ENCODE results near the gene SOX18.

SOX18 gene

GRCh38 chr20:64036346-64037198 is 12.9 kb downstream of the SOX18 start:
- DNase-seq, result no peak

- no peak for DNase-seq
These were observed 13.5 kb downstream of the SOX18 start, which contains the start of gene C20orf204 for GRCh38 chr20:64035933-64036345. C20orf204 (plus strand) TSS chr20:64036182; CDS start chr20:64036324, 142 bp downstream.

DNA sequence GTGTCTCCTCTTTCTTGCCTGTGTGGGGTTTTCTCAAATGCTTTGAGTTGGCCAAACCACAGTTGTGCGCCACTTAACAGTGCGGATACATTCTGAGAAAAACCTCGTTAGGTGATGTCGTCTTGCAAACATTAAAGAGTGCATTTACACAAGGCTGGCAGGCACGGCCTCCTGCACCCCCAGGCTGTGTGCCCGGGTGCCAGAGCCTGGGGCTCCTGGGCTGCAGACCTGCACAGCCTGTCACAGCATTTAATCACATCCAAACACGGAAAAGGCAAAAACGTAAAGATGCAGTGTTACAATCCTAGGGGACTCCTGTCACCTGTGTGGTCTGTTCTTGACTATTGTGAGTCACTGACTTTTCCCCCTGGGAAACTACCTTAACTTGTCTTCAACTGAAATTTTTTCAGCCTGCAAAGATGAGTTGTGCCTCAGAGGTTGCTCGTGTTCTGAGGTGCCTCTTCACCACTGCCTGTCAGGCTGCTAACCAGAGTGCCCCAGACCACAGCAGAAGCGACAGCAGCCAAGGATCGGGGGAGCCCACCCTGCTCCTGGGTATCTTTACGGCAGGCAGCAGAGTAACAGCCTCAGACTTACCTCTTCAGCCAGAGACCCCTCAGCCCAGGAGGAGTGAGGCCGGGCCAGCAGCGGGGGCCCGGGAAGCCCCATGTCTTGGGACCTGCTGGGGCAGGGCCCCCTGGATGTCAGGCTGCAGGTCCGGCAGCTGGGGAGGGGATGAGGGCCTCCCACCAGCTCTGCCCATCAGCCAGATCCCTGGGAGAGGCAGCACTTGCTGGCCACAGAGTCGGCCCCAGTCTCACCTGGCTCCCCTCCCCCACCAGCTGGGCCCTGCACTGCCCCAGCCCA is 14.1 kb downstream of the SOX18 start:
- no peak for DNase-seq

DNA sequence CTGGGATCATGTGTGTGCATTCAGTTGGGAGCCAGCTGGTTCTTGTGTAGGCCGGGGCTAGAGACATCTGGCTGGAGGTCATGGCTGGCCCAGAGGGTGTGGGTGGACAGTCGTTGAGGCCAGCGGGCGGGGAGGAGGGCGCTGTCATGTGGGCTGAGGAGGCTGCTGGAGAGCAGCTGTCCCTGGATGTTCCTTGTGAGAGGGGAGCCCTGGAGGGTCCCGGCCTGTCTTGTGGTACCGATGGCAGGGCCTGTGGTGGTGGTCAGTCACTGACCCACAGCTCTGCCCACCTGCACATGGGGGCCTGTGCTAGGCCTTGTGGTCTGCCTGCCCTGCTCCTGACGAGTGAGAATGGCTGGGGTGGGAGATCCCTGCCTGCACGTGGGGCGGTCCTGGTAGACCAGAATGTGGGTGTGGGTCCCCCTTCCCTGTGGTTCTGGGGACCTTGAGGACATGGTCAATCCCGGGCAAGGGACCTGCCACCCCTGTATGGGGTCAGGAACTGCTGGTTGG is 15.4 kb downstream of the SOX18 start:
- DNase-seq, result no peak

- DNase-seq, result no peak
These were observed 16.5 kb downstream of the SOX18 start for GRCh38 chr20:64032706-64033624.

GRCh38 chr20:64031822-64032314 is 17.6 kb downstream of the SOX18 start:
- no peak for DNase-seq

GRCh38 chr20:64030371-64031134 is 18.9 kb downstream of the SOX18 start:
- DNase-seq, result no peak

GRCh38 chr20:64029293-64030117 is 19.9 kb downstream of the SOX18 start:
- no peak for DNase-seq

DNA sequence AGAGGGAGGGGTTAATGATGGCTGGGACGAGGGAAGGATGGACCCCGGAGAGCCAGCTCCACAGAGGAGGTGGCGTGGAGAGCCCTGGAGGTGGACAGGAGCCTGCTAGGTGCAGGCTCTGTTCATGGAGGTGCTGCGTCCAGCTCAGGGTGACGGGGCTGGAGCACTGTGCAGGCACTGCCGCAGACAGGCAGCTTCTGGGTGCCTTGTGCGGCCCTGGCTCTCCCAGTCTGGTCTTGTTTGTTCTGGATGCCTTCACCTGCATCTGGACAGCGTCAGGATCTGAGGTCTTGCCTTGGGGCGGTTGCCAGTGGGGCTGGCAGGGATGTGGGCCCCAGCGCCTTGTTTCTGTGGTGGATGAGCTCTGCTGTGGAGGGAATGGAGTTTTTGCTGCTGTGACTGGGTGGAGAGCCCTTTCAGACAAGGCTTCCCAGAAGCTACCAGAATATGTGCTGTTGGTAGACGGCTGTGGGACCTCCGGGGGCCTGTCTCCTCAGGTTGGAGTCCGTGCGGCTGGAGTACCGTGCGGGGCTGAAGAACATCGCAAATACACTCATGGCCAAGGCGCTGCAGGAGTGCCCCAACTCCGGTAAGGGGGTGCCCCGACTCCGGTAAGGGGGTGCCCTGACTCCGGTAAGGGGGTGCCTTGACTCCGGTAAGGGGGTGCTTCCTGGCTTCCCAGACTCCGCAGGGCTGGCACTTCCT is 21.3 kb downstream of the SOX18 start:
- no peak for DNase-seq

GRCh38 chr20:64025826-64026412 is 23.5 kb downstream of the SOX18 start:
- no peak for DNase-seq

- no peak for DNase-seq
These were observed 24.2 kb downstream of the SOX18 start for GRCh38 chr20:64025101-64025825.

DNA sequence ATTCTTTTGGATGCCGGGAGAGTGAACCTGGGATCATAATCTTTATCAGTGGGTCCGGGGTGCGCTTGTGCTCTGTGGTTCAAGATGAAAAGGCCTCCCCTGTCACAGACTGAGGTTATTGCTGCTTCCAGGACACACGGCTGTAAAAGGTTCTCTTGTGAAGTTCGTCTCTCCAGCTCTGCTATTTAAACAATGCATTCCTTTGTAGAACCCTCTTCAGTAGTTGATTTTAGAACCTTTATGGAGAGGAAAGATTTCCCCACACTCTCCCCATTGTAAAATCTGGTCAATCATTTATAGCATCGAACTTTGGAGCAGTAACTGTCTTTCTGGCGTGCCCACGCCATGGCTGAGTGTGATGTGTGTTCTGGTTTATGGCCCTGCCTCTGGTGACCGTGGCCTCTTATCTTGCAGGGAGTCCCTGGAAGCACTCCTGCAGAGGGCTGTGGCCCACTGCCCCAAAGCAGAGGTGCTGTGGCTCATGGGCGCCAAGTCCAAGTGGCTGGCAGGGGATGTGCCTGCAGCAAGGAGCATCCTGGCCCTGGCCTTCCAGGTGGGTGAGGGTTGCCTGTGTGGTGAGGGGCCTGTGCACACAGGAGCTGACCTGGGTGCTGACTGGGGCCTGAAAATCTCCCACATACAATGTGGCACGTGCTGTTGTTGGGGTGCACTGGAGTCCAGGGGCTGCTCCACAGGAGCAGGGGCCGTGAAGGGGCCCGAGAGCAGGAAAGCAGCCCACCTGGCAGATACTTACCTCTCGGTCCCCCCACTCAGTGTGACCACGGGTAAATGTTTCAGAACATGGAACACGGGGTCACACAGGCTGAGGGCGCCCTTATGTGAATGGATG is 25.1 kb downstream of the SOX18 start:
- no peak for DNase-seq

DNA sequence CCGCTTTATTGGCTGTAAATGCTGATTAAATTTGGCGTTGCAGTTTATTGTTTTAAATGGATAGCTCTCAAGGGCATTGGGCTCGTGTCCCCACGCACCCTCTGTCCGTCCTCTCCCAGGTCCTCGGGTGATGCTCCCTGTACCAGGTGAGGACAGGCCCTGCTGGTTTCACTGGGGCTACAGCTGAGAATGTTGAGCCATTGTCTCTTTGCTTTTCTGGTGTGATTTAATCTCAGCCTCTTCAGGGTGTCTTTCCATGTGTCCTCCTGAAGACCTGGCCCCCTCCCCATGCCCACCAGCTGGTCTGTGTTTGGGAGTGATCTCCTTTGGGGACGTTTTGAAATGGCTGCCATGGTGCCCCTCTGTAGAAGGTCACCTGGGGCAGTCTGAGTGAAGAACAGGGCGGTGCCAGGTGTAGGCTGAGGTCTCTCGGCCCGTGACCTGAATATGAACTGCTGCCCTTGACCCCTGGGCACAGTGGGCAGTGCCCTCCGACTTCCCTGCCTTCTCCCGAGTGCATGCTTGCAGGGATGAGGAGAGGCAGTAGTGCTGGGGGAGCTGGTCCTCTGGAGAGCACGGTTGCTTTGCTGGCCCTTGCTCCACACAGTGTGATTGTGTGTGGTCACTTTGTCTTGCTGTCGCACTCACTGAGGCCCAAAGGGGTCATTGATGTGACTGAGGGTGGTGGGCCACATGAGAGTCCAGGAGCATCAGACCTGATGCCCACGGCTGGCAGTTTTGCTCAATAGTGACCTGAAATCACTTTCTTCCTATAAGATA is 25.9 kb downstream of the SOX18 start:
- no peak for DNase-seq

DNA sequence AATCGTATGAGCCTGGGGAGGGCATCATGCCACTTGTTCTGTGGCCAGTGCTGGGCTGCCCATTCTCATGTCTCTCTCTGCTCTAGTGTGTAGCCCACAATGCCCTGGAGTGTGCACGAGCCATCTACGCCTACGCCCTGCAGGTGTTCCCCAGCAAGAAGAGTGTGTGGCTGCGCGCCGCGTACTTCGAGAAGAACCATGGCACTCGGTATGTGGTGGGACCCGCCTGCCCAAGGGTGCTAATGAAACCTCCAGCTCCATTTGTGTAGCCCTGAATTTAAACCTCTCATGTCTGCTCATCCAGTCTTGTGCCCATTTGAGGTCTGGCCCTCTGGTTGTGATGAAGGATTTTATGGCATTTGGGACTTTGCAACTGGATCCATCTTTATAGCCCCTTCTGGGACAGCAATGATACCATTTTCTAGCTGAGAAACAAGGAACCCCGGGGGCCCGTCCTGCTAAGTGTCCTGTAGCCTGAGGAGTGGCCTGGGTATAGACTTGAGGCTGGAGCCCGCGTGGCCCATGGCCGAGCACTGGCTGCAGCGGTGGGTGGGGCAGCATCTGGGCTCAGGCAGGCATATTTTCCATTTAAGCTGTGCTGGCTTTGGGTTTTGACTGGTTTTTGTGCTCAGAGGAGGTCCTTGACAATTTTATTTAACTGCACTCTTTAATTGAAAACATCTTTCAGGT is 26.6 kb downstream of the SOX18 start:
- no peak for DNase-seq

DNA sequence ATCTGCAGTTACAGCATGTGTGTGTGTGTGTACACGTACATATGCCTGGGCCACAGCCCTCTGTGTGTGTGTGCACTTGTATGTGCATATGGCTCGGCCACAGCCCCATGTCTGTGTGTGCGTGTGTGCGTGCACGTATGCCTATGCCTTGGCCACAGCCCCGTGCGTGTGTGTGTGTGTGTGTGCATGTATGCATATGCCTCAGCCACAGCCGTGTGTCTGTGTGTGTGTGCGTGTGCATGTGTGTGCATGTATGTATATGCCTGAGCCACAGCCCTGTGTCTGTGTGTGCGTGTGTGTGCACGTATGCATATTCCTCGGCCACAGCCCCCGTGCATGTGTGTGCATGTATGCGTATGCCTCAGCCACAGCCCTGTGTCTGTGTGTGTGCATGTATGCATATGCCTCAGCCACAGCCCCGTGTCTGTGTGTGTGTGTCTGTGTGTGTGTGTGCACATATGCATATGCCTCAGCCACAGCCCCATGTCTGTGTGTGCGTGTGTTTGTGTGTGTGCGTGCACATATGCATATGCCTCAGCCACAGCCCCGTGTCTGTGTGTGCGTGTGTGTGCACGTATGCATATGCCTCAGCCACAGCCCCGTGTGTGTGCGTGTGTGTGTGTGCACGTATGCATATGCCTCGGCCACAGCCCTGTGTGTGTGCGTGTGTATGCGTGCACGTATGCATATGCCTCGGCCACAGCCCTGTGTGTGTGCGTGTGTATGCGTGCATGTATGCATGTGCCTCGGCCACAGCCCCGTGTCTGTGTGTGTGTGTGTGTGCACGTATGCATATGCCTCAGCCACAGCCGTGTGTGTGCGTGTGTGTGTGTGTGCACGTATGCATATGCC is 28.1 kb downstream of the SOX18 start:
- no peak for DNase-seq
